NCI-H2171 treated with DMSO at 0.1 percent for 48 hours (cell line): ENCODE measurements around the gene MYD88.
"Not testable (repeated sequence)": the region's sequence is repeated elsewhere in the genome, so short reads cannot be mapped to it uniquely, and the experiment has no call there.

Experiments used
- DNase-seq: peaks from one replicate; lab custom pipeline; 2025; lab: John Stamatoyannopoulos, UW

MYD88 gene

GRCh38 chr3:38142959-38143358, 4.5 kb downstream of the MYD88 start:
- DNase-seq = no peak

- DNase-seq = no peak
Measured at GRCh38 chr3:38143511-38143910, 5.0 kb downstream of the MYD88 start.

GRCh38 chr3:38146504-38146903, 8.0 kb downstream of the MYD88 start:
- DNase-seq = no peak

GRCh38 chr3:38147421-38147820, 9.0 kb downstream of the MYD88 start:
- DNase-seq = no peak

GRCh38 chr3:38148311-38148882, 9.9 kb downstream of the MYD88 start:
- DNase-seq = no peak

- DNase-seq = no peak
Measured at GRCh38 chr3:38149708-38150107, 11.2 kb downstream of the MYD88 start.

GRCh38 chr3:38150780-38151528, 12.5 kb downstream of the MYD88 start:
- no peak for DNase-seq

- DNase-seq = no peak
Measured at GRCh38 chr3:38151667-38152265, 13.3 kb downstream of the MYD88 start.

GRCh38 chr3:38152609-38153008, 14.1 kb downstream of the MYD88 start:
- DNase-seq = no peak

- DNase-seq = no peak
Measured at GRCh38 chr3:38153221-38153620, 14.8 kb downstream of the MYD88 start.

- no peak for DNase-seq
Measured at GRCh38 chr3:38154033-38154494, 15.6 kb downstream of the MYD88 start.

GRCh38 chr3:38154625-38155255, 16.3 kb downstream of the MYD88 start:
- no peak for DNase-seq

- DNase-seq = no peak
Measured at GRCh38 chr3:38155825-38156224, 17.4 kb downstream of the MYD88 start.

- no peak for DNase-seq
Measured at GRCh38 chr3:38157117-38157516, 18.7 kb downstream of the MYD88 start.

- DNase-seq = peak; percentile 41
Measured at GRCh38 chr3:38157595-38157994, 19.1 kb downstream of the MYD88 start.

GRCh38 chr3:38158472-38158871, 20.0 kb downstream of the MYD88 start:
- DNase-seq = no peak

- not testable (repeated sequence) for DNase-seq
Measured at GRCh38 chr3:38160704-38161103, 22.2 kb downstream of the MYD88 start.

- DNase-seq = no peak
Measured at GRCh38 chr3:38163117-38163840, 24.8 kb downstream of the MYD88 start.

- no peak for DNase-seq
Measured at GRCh38 chr3:38163841-38164642, 25.6 kb downstream of the MYD88 start.

- DNase-seq = no peak
Measured at GRCh38 chr3:38164643-38164951, 26.1 kb downstream of the MYD88 start.

GRCh38 chr3:38164952-38165721, 26.7 kb downstream of the MYD88 start, which contains the start of gene OXSR1:
Gene OXSR1, plus strand, starts transcription at chr3:38165537. Its CDS starts 340 bp downstream, at chr3:38165877.
- peak; percentile 96 for DNase-seq
